WERI-Rb-1 (cell line): ENCODE data around the gene TNKS2.

ENCODE experiments used
- DNase-seq: peaks from one replicate; pipeline ENCODE4 v3.0.0-alpha.2; 2020
- H3K27ac ChIP-seq: fragments of 250-450 bp; sonication (Bioruptor Pico); 2 replicates; pipeline ENCODE4 v1.5.1; 2020; ENCODE audit warnings: mild to moderate bottlenecking, moderate library complexity
- H3K27me3 ChIP-seq: fragments of 250-450 bp; sonication (Bioruptor Pico); 2 replicates; pipeline ENCODE4 v1.5.1; 2021; ENCODE audit warnings: mild to moderate bottlenecking, low read depth, moderate library complexity; ENCODE audit not compliant: insufficient read depth, severe bottlenecking
- H3K36me3 ChIP-seq: fragments of 250-450 bp; sonication (Bioruptor Pico); 2 replicates; pipeline ENCODE4 v1.5.1; 2020; ENCODE audit warnings: mild to moderate bottlenecking, moderate library complexity
- H3K4me3 ChIP-seq: 2 replicates; pipeline ENCODE4 v1.5.1; 2011; ENCODE audit warnings: low read depth, mild to moderate bottlenecking, control low read depth, low read length
- H3K9me3 ChIP-seq: fragments of 250-450 bp; sonication (Bioruptor Pico); 2 replicates; pipeline ENCODE4 v1.5.1; 2021; ENCODE audit warnings: mild to moderate bottlenecking, moderate library complexity; ENCODE audit not compliant: severe bottlenecking
- CTCF ChIP-seq: IDR thresholded peaks from 2 replicates; pipeline ENCODE4 v1.5.1; 2011; ENCODE audit warnings: low read depth, mild to moderate bottlenecking, control low read depth, inconsistent platforms, low read length

Gene TNKS2

GRCh38 chr10:91772869-91773268 lies 25.4 kb upstream of the TNKS2 start:
- DNase-seq: no peak
- H3K36me3 ChIP-seq: no peaks in the 10 kb centered on the region
- TF ChIP-seq CTCF: no peak
- H3K27me3 ChIP-seq: no peaks in the 10 kb centered on the region
- no peak overlapping the region for H3K4me3 ChIP-seq
- H3K9me3 ChIP-seq: no peaks in the 10 kb centered on the region
- no peak overlapping the region for H3K27ac ChIP-seq

GRCh38 chr10:91774571-91774970 lies 23.7 kb upstream of the TNKS2 start:
- no peak overlapping the region for H3K27ac ChIP-seq
- H3K27me3 ChIP-seq: no peaks in the 10 kb centered on the region
- H3K9me3 ChIP-seq: no peaks in the 10 kb centered on the region
- TF ChIP-seq CTCF: no peak
- H3K4me3 ChIP-seq: no peak overlapping the region
- H3K36me3 ChIP-seq: no peaks in the 10 kb centered on the region
- DNase-seq: no peak

GRCh38 chr10:91775731-91776130 lies 22.5 kb upstream of the TNKS2 start:
- Histone ChIP-seq H3K36me3 (no peaks in the 10 kb centered on the region), H3K27ac (no peak overlapping the region), H3K27me3 (no peaks in the 10 kb centered on the region), H3K9me3 (no peaks in the 10 kb centered on the region), H3K4me3 (no peak overlapping the region)
- TF ChIP-seq CTCF: no peak
- no peak for DNase-seq

- Histone ChIP-seq H3K36me3 (no peaks in the 10 kb centered on the region), H3K27ac (no peak overlapping the region), H3K9me3 (no peaks in the 10 kb centered on the region), H3K4me3 (no peak overlapping the region), H3K27me3 (no peaks in the 10 kb centered on the region)
- DNase-seq: no peak
- no peak for TF ChIP-seq CTCF
These were observed 22.0 kb upstream of the TNKS2 start for GRCh38 chr10:91776266-91776665.

GRCh38 chr10:91778485-91778884 lies 19.7 kb upstream of the TNKS2 start:
- TF ChIP-seq CTCF: no peak
- Histone ChIP-seq H3K27ac (no peak overlapping the region), H3K36me3 (no peaks in the 10 kb centered on the region), H3K9me3 (no peaks in the 10 kb centered on the region), H3K27me3 (no peaks in the 10 kb centered on the region), H3K4me3 (no peak overlapping the region)
- no peak for DNase-seq

- H3K36me3 ChIP-seq: no peaks in the 10 kb centered on the region
- no peak overlapping the region for H3K4me3 ChIP-seq
- H3K27ac ChIP-seq: no peak overlapping the region
- H3K9me3 ChIP-seq: no peaks in the 10 kb centered on the region
- no peaks in the 10 kb centered on the region for H3K27me3 ChIP-seq
- TF ChIP-seq CTCF: no peak
- no peak for DNase-seq
These were observed 19.1 kb upstream of the TNKS2 start for GRCh38 chr10:91779011-91779605.
